ENCODE measurements around the gene TMEM185A.
"Not testable (repeated sequence)": the region's sequence is repeated elsewhere in the genome, so short reads cannot be mapped to it uniquely, and the experiment has no call there.

TMEM185A gene

DNA sequence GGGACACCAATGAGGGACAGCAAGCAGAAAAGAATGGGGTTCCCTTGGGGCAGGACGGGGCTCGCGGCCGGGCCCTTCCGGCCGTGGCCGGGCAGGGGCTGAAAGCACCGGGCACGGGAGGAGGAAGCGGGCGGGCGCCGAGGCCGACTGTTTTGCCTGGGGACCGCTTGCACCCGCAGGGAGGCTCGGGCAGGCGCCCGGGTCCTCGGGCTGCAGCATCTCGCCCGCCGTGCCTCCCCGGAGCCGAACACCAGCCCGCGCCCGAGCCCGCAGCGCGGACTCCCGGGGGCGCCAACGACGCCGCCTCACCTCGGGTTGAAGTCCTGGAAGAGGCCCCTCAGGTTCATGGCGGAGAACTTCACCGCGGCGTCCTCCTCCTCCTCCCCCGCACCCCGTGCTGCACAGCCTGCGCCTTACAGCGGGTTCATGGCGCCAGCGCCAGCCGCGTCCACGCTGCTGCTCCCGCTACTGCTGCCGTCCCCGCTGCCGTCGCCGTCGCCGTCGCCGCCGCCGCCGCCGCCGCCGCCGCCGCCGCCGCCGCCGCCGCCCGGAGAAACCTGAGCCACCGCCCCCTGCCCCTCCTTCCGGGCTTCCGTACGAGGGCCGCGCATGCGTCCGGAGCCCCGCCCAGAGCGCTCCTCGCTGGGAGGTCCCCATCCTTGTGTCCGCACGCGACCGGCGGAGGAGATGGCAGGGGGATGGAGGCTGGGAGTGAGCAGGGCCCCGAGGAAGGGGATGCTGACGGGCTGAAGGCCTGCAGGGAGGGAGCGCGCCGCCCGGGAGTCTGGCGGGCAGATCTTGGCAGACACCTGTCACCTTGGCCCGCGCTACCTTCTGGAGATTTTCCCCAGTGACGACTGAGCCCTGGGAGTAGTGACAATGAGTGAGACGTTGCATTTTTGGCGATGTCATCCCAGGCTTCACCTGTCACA, at the start of gene TMEM185A:
Gene TMEM185A, minus strand, starts transcription at position 559 of the 932 bp plus-strand sequence. Its CDS starts 212 bp downstream, at position 347.
- peak; percentile 63 for DNase-seq (ENCODE audit: low read depth)

DNA sequence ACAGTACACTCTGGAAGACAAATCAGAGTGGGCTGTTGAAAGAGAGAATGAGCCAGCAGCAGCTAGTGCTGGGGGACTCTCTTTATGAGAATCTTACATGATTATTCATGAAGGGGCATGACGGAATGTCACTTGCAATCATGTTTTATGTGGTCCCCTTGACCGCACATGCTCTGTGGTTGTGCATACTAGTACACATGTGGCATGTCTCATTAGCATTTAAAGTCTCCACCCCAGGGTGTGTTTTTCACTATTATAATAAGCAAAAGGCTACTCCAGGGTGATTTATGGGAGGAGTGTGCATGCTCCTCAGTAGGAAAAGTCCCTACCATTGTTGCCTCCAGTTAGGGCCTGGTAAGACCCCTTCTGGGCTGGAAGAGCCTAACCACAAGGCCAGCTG, 49.6 kb upstream of the TMEM185A start:
- DNase-seq (ENCODE audit: low read depth): no peak

DNA sequence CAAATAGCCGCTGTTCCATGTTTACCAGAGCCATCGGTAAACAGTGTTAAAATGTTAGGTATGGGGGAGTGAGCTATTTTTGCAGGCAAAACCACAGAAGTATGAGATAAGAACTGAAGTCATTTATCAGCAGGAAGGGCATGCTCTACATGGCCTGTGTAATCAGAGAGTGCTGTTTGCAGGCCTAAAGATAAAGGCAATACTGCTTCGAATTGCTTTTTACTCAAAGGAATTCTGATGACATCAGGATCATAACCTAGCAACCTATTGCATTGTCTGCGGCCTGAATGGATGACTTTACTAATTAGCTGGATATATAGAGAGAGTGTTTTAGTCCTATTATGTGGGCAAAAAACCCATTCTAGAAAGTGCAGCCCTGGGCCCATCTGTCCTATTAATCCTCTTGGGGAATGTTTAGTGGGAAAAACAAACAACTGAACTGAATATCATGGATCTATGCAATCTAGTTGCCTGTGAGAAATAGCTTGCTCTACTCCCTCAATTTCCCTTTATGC, 47.6 kb upstream of the TMEM185A start:
- DNase-seq (ENCODE audit: low read depth): not testable (repeated sequence)

DNA sequence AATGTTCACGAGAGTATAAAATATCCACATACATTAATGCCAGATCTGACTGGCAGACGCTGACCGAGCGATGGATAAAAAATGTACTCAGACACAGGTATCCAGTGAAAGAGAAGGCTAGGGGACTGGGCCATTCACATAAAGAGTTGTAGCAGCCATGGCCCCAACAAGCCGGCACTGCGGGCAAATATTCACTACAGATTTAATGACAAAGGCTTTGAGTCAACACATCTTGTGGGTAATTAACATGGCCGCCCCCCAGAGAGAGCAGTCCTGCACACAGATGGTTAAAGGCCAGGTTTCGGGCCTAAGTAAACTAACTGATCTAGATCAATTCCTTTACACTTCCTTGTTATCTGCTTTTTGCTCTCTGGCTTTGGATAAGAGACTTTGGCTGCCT, 44.0 kb upstream of the TMEM185A start:
- DNase-seq (ENCODE audit: low read depth): not testable (repeated sequence)

DNA sequence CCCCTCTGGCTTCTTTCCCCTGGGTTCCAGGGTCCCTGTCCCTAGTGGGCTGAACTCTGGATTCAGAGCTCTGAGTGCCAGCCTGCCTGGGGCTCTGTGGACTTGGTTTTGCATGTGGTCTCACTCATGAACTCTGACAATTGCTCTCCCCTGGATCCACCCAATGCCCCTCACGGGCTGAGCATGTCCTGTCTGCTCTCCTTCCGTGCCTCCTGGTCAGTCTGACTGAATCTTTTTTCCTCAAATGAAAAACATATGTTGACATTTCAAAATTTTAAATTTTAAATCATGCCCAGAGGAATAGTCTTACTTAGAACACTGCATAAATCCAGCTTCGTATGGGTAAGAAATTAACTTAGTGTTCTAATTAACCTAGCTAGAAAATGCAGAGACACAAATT, 43.5 kb upstream of the TMEM185A start:
- DNase-seq (ENCODE audit: low read depth): not testable (repeated sequence)

DNA sequence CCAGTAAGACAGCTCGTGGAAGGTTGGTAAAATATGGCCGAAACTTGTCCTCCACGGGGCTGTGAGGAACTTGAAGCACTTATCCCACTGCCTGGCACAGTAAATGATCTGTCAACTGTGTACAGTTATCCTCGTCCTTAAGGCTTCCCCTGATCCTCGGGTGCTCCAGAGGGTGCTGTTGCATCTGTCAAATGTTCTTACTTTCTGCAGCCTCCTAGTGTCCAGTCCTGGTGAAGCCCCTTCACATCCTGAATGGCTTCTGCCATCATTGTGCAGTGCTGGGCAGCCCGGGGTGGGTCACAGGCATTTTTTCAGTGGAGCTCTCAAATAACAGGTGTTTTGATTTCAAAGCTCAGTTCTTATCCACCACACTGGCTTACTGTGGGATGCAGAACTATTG, 29.0 kb upstream of the TMEM185A start:
- not testable (repeated sequence) for DNase-seq (ENCODE audit: low read depth)

DNA sequence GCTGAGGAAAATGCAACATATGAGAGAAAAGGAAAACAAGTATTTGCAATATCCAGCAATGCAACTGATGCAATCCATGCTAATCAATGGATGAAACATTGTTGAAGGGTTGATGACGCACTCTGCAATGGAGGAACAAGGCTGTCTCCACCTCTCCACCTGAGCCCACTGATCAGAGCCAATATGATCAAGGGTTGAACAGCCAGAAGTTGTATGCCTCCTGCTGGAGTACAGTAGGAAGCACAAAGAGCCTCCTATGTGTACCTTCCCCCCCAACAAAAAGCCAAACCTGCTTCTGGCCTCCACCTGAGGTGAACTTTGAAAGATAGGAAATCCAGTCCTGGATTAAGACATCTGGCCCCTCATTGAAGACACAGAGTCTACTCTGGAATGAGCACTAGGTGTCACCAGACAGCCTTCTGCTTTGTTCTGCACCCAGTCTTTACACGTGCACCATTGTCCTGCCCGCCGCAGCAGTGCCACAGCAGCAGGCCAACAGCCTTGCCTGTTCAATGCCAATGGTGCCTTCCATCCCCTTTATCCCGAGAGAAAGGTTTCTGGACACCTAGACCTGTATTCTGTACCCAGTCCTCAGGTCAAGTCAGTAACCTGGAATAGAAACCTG, 24.8 kb upstream of the TMEM185A start:
- not testable (repeated sequence) for DNase-seq (ENCODE audit: low read depth)

DNA sequence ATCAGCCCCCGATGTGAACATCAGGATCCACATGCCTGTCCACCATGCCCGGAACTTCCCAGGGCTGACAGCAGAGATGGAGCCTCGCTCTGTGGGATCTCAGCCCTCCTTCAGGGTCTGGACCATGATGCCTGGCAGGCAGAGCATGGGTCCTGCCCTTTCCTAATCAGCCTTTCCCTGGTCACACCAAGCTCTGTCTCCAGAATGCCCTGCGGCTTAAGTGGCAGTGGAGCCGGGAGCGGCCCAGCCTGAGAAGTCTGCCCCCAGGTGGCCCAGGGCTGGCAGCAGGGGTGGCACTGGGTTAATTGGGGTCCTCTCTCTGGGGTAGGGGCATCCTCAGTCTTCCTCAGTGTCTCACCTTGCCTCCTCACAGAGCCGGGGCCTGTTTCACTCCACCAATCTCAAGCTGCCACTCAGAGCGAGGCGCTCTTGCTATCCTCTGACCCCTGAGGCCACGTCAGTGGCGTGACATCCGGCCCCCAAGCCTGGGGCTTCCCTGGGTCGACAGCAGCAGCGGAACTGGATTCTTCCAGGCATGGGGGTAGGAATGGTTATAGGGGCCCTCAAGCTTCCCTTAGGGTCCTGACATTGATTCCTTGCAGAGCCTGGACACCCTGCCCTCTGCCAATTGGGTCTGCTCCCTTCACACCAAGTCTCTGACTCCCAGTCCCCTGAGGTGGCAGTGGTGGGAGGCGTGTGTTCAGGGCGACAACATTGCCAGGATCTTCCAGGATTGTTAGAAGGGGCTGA, 20.8 kb upstream of the TMEM185A start:
- DNase-seq (ENCODE audit: low read depth): no peak

DNA sequence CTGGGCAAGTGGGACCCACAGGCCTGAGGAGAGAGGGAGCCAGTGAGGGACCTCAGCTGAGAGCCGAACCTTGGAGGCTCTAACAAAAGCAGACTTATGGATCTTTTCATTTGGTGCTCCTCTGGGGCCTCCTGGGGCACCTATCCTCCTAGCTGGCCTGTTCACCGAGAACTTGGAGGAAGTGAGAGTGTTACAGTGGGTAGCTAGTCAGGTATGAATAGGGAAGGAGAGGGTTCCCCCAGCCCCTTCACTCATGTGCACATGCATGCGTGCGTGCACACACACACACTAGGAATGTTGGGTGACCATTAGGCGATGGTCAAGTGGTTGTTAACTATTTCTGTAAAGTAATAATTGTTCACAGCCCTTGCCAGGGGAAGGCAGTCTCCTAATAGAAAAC, 18.6 kb upstream of the TMEM185A start:
- no peak for DNase-seq (ENCODE audit: low read depth)

DNA sequence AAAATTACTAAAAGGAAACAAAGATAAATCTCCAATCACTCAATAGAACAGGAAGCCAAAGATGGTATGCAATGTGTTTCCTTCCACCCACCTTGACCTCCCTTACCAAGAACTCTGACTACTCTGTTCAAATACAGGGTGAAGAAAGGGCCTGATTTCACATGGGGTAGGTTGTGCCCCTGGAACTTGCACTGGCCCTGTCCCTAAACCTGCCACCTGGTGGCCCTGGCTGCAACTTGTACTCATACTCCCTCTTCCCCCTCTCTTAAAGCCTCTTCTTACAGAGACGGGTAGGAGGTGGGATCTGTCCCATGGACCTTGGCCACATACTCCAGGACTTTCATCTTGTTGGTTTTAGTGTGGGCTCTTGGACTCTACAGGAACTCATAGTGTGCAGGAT, 17.3 kb upstream of the TMEM185A start:
- no peak for DNase-seq (ENCODE audit: low read depth)

DNA sequence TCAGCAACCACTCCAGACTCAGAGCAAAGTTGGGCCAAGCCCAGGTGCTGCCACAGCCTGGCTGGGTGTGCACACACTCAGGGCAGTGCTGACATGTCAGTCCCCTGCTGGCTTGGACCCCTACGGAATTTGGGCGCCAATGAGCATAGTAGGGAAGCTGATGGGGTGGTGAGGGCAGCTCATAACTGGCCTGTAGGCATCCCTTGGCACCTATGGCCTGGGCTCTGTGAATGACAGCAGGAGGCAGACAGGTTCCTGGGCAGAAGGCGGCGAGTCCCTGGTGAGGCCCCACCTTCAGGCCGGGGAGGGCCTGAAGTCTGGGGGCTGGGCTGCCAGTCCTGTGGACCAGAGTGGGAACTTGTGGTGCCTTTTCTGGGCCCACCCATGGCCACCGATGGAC, 15.9 kb upstream of the TMEM185A start:
- DNase-seq (ENCODE audit: low read depth): no peak

DNA sequence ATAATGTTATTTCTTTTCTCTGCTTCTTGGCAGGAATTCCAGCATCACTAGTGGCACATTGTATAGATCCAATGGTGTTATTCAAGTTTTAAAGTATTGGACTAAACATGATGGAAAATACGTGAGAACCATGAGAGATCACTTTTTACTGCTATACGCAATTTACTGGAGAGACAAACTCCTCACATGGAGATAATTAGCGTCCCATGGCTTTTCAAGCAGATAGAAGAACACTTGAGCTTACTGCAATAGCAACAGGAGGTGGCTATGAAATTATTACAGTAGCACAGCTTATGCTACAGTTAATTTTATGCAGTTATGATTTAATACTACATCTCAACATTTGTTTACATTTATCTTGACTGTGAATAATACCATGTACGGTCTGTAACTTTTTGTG, 11.9 kb upstream of the TMEM185A start:
- no peak for DNase-seq (ENCODE audit: low read depth)

DNA sequence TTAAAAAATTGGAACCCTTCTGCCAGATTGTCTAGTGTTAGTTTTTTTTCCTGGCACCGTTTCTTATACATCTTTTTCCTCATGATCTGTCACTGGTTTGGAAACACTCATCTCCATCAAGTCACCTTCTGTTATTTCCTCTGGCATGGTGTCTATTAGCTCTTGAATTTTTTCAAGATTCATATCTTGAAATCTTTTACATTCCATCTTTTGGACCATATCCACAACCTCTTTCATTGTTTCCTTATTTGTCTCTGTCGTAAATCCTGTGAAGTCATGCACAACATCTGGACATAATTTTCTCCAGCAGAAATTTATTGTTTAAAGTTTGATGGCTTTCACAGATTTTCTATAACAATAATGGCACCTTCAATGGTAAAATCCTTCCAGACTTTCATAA, 10.2 kb upstream of the TMEM185A start:
- DNase-seq (ENCODE audit: low read depth): peak; percentile 49

DNA sequence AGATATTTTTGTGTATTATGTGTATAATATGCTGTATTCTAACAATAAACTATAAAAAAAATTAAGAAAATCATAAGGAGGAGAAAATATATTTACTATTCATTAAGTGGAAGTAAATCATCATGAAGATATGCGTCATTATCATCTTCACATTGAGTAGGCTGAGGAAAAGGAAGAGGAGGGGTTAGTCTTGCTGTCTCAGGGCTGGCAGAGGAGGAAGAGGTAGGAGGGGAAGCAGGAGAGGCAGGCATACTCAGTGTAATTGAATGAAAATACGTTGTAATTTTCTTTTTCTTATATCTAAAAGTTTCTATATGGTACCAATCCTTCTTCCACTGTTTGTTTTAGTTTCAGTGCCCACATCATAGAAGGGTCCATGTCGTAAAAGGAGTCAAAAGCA, 9.8 kb upstream of the TMEM185A start:
- DNase-seq (ENCODE audit: low read depth): peak; percentile 1

DNA sequence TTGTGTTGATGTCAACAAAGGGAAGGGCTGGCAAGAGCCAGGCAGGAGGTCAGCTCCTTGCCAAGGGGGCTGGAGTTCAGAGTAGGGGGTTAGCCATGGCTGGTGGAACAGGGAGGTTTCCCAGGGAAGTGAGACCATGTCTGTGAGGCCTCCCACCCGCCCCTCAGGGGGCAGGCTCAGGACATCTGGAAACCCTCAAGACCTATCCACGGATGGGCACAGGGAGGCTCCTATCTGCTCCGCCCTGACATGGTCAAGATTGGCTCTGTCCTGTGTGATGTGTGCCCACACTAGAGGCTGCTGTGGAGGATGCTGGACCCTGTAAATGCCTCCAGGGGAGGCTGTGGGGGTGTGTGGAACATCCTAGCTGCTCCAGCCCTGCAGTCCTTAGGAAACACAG, 8.0 kb upstream of the TMEM185A start:
- no peak for DNase-seq (ENCODE audit: low read depth)

DNA sequence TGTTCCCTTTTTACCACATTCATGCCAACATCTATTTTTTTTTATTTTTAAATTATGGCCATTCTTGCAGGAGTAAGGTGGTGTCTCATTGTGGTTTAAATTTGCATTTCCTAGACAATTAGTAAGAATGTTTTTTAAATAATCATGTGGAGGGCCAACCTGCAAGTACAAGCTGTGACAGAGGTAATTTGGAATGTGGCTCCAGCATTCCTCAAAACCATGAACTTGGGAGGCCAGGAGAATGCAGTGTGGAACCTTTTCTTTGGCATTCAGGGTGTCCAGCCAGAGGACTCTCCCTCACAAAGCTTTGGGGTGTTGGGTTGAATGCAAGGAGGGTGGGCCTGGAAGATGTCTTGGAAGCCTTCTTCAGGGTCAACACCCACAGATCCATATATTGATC, 7.3 kb upstream of the TMEM185A start:
- DNase-seq (ENCODE audit: low read depth): peak; percentile 44

DNA sequence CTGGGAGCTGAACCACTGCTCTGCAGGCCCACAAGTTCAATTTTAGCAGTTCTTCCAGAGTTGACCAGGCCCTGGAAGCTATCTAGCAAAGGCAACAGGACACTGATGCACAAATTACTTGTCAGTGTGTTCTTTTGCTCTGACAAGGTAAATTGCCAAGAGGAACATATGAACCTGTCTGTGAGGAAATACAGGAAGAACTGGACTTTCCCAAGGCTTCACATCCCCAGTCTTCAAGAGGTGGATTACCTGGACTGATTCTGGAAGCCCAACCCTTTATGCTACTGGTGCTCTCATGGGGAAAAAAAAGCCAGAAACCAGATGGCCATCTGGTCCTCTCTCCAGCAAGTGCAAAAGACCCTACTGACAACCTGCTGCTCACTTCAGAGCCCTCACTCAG, 1.9 kb upstream of the TMEM185A start:
- DNase-seq (ENCODE audit: low read depth): no peak

DNA sequence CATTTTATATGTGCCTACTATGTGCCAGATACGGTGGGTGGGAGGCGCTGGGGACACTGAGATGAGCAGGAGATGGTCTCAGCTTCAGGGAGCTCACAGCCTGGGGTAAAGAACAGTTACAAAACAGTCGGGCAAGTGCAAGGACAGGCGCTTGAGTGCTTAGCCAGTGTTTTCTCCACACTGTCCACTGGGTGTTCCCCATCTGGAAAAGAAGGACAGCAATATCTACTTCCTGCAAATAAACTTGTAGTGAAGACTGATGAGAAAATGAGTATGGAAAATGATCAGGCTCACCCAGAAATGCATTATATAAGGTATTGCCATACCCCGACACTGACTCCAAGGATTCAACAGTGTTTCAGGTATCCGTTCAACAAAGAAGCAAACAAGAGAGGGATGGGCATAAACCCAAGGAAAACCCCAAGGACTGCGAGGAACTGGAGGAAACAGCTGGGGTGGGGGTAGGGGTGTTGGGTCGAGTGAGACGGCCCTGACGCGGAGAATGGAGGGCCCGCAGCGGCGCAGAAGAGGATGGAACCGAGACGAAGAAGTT, 835 bp downstream of the TMEM185A start:
- DNase-seq (ENCODE audit: low read depth): peak; percentile 60

DNA sequence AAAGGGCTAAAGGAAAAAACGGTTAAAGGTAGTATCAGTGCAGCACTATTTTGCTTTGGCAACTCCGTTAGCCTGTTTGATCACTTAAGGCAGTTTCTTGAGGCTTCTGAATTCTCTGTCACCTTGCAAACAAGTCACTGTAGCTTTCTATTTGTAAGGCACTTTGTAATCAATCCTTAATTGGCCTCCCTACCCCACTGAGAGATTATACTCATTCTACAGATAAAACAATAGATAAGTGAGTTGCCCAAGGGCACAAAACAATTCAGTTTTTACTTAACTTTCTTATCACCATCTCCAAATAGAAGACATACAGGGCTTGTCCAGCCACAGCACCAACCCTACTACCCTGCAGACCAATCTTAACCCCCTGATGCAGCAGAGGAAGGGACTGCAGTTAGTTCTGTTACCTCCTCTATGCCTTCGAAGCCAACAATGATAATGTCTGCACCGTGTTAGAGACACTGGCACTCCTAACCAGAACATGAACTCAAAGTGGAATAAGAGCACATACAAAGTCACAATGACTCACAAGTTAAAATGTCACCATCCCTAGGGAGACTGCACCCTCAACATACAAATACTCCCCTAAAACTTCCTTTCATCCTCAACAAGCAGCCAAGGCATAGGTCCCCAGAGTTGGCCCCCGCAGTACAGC, 1.7 kb downstream of the TMEM185A start:
- DNase-seq (ENCODE audit: low read depth): no peak

DNA sequence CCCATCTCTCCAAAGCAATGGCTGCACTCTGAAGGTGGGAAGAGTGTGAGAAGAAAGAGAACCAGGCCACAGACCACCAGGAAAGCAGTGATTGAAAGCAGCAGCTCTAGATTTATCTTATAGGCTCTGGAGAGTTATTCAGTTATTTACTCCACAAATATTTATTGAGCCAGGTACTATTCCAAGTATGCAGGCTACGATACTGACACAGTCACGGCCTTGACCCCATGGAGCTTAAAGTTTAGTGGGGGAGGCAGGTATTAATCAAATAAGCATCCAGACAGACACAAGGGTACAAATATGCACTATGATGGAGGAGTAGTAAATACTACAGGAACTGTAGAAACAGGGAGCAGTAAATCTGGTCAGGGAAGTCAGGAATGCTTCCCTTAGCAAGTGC, 2.8 kb downstream of the TMEM185A start:
- no peak for DNase-seq (ENCODE audit: low read depth)

DNA sequence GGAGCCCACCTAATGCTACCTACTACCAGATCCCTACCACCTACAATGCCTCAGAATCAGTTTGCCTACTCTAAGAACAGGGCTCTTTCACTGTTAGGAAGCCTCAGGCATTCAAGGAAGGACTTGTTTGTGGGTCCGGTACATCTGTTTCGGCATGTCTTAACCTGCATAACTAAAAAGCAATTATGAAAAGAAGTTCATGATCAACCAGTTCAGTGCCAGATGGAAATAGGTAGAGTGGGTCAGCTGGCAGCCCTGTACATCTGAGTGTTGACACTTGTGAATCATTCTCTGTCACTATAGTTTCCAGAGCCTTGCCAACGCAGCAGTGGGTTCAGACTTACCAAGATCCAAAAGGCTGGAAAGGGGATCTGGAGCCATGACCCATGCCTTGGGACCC, 3.3 kb downstream of the TMEM185A start:
- DNase-seq (ENCODE audit: low read depth): no peak

DNA sequence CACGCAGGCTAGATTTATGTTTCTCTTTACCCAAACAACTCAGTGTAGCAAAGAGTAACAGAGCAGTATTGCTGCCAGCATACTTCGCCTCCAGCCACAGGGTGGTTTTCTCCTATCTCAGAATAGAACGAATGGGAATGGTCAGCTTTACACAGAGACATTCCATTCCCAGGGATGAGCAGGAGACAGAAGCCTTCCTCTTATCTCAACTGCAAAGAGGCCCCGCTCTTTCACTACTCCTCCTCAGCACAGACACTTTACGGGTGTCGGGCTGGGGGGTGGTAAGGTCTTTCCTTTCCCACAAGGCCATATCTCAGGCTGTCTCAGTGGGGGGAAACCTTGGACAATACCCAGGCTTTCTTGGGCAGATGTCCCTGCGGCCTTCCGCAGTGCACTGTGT, 4.8 kb downstream of the TMEM185A start:
- not testable (repeated sequence) for DNase-seq (ENCODE audit: low read depth)
